Measurements from ENCODE around the gene ISM1. TPM values are rescaled to one million over a fixed set of nuclear protein-coding genes. Genes with fewer than 3 reads are reported as not detected.

The ISM1 gene
- total and polyA plus RNA-seq, 8 donors = 0.52 to 5.6 (median 1.7) TPM

GRCh38 chr20:13299401-13299800 lies 78.3 kb downstream of the ISM1 start:
- H3K4me3 ChIP-seq = no peak overlapping the region
- no peaks in the 10 kb centered on the region for H3K9me3 ChIP-seq
- 91 to 93% methylated on average over 18 of the region's 18 CpGs for WGBS, 2 donors
- H3K36me3 ChIP-seq = no peaks in the 10 kb centered on the region
- intact Hi-C loops (cut with DNase I) = no loop called here
- no peak for TF ChIP-seq CTCF (IDR thresholded peaks at IDR 0.05)
- H3K27me3 ChIP-seq = no peaks in the 10 kb centered on the region
- DNase-seq (no peak), ATAC-seq (no peak), FAIRE-seq (no peak)
- no peak overlapping the region for H3K27ac ChIP-seq
- no peaks in the 10 kb centered on the region for H3K4me1 ChIP-seq

GRCh38 chr20:13301596-13301995 lies 80.5 kb downstream of the ISM1 start:
- intact Hi-C loops (cut with DNase I) = no loop called here
- ATAC-seq (no peak), DNase-seq (no peak), FAIRE-seq (no peak)
- Histone ChIP-seq H3K36me3 (no peaks in the 10 kb centered on the region), H3K27ac (no peak overlapping the region), H3K27me3 (no peaks in the 10 kb centered on the region), H3K4me1 (no peaks in the 10 kb centered on the region), H3K9me3 (no peaks in the 10 kb centered on the region), H3K4me3 (no peak overlapping the region)
- TF ChIP-seq CTCF (IDR thresholded peaks at IDR 0.05) = no peak
- WGBS, 2 donors = 92 to 95% methylated on average over 2 of the region's 2 CpGs

- intact Hi-C loops (cut with DNase I) = no loop called here
- FAIRE-seq (no peak), DNase-seq (peak in 1 of 6 donors; percentile 35)
These were observed 81.8 kb downstream of the ISM1 start for GRCh38 chr20:13302647-13303450.

GRCh38 chr20:13305284-13305683 lies 84.2 kb downstream of the ISM1 start:
- TF ChIP-seq CTCF (IDR thresholded peaks at IDR 0.05) = no peak
- no peaks in the 10 kb centered on the region for H3K27me3 ChIP-seq
- no peaks in the 10 kb centered on the region for H3K4me1 ChIP-seq
- ATAC-seq (no peak), DNase-seq (no peak), FAIRE-seq (no peak)
- H3K27ac ChIP-seq = no peak overlapping the region
- H3K36me3 ChIP-seq = no peaks in the 10 kb centered on the region
- H3K4me3 ChIP-seq = no peak overlapping the region
- intact Hi-C loops (cut with DNase I) = no loop called here
- 87 to 91% methylated on average over 6 of the region's 6 CpGs for WGBS, 2 donors
- H3K9me3 ChIP-seq = no peaks in the 10 kb centered on the region

More at GRCh38 chr20:13302647-13303450, 81.8 kb downstream of the ISM1 start:
- Histone ChIP-seq H3K4me1 (no peaks in the 10 kb centered on the region), H3K27me3 (no peaks in the 10 kb centered on the region), H3K4me3 (no peak overlapping the region), H3K9me3 (no peaks in the 10 kb centered on the region), H3K36me3 (no peaks in the 10 kb centered on the region), H3K27ac (no peak overlapping the region)
- peak; percentile 55 to 76 (median 72) for ATAC-seq
- 49 to 55% methylated on average over 9 of the region's 9 CpGs for whole genome bisulfite sequencing, 2 donors
- peak; percentile 23 to 41 (median 33) for TF ChIP-seq CTCF (IDR thresholded peaks at IDR 0.05)

GRCh38 chr20:13307562-13308163 lies 86.6 kb downstream of the ISM1 start:
- peak in 1 of 4 donors; percentile 41 for ATAC-seq
- FAIRE-seq = no peak
- no peak for TF ChIP-seq CTCF (IDR thresholded peaks at IDR 0.05)

More at GRCh38 chr20:13307562-13308163, 86.6 kb downstream of the ISM1 start:
- DNase-seq = no peak
- no peak overlapping the region for H3K27ac ChIP-seq
- 52 to 59% methylated on average over 9 of the region's 9 CpGs for WGBS, 2 donors
- intact Hi-C loops (cut with DNase I) = no loop called here
- H3K27me3 ChIP-seq = no peaks in the 10 kb centered on the region
- H3K36me3 ChIP-seq = no peaks in the 10 kb centered on the region
- H3K9me3 ChIP-seq = no peaks in the 10 kb centered on the region
- no peaks in the 10 kb centered on the region for H3K4me1 ChIP-seq
- no peak overlapping the region for H3K4me3 ChIP-seq

All from pancreas (tissue), 10 donors.